ENCODE data around the gene ALAS1.
"Not testable (repeated sequence)": the region's sequence is repeated elsewhere in the genome, so short reads cannot be mapped to it uniquely, and the experiment has no call there.

The ALAS1 gene

GRCh38 chr3:52167240-52167639 is 30.7 kb upstream of the ALAS1 start:
- TF ChIP-seq, protein P1, sequence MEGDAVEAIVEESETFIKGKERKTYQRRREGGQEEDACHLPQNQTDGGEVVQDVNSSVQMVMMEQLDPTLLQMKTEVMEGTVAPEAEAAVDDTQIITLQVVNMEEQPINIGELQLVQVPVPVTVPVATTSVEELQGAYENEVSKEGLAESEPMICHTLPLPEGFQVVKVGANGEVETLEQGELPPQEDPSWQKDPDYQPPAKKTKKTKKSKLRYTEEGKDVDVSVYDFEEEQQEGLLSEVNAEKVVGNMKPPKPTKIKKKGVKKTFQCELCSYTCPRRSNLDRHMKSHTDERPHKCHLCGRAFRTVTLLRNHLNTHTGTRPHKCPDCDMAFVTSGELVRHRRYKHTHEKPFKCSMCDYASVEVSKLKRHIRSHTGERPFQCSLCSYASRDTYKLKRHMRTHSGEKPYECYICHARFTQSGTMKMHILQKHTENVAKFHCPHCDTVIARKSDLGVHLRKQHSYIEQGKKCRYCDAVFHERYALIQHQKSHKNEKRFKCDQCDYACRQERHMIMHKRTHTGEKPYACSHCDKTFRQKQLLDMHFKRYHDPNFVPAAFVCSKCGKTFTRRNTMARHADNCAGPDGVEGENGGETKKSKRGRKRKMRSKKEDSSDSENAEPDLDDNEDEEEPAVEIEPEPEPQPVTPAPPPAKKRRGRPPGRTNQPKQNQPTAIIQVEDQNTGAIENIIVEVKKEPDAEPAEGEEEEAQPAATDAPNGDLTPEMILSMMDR (IDR thresholded peaks at IDR 0.05) = no peak
- Mint-ChIP-seq H3K4me1 (no peaks in the 10 kb centered on the region), H3K4me3 (no peak overlapping the region), H3K27me3 (ENCODE audit: low read depth, poor library complexity) (peaks cover 13% of the 10 kb centered on the region), H3K36me3 (ENCODE audit: low read depth) (no peaks in the 10 kb centered on the region), H3K27ac (no peak overlapping the region), H3K9me3 (peaks cover 28% of the 10 kb centered on the region)
- no peak for DNase-seq

DNA sequence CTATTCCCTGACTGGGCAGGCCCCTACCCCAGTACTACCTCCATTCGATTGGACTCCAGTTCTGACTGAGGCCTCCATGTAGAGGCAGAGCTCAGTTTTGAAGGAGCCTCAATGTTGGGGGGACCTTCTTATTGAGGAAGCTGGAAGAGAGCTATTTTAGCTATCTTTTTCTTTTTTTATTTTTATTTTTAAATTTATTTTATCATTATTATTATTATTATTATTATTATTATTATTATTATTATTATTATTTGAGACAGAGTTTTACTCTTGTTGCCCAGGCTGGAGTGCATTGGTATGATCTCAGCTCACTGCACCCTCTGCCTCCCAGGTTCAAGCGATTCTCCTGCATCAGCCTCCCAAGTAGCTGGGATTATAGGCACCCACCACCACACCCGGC is 27.7 kb upstream of the ALAS1 start:
- not testable (repeated sequence) for H3K4me1 Mint-ChIP-seq; H3K36me3 Mint-ChIP-seq (ENCODE audit: low read depth); H3K9me3 Mint-ChIP-seq; DNase-seq; H3K27ac Mint-ChIP-seq; H3K4me3 Mint-ChIP-seq
- peaks cover 13% of the 10 kb centered on the region for H3K27me3 Mint-ChIP-seq (ENCODE audit: low read depth, poor library complexity)

DNA sequence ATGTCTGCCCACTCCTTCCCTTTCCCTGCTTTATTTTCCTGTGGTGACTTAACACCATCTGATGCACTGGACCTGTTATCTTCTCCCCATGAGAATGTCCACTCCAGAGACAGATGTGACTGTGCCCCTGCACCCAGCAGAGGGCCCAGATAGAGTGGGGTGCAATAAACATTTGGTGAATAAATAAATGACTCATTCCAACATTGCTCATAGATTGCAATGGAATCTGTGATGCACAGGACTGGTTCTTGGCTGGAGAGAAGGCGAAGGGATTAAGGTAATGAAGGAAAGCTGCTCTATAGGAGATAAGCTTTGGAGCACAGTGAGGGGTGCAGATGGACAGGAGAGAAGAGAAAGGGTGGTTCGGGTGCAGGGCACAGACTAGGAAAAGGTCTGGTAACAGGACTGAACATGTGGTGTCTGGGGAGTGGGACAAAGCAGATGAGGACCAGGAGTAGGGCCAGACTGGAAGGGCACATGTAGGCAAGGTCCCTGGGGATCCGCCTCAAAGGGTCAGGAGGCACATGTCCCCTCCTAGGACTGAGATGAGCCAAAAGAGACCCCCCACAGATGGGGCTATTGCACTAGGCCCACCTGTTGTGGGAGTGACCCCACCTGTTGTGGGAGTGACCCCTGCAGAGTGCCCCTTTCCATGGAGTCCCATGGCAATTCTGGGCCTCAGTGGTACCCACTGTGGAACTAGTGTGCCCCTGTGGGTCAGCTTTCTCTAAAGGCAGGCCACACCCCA is 26.3 kb upstream of the ALAS1 start:
- H3K9me3 Mint-ChIP-seq = no peaks in the 10 kb centered on the region
- DNase-seq = no peak
- peaks cover 6% of the 10 kb centered on the region for H3K27me3 Mint-ChIP-seq (ENCODE audit: low read depth, poor library complexity)

DNA sequence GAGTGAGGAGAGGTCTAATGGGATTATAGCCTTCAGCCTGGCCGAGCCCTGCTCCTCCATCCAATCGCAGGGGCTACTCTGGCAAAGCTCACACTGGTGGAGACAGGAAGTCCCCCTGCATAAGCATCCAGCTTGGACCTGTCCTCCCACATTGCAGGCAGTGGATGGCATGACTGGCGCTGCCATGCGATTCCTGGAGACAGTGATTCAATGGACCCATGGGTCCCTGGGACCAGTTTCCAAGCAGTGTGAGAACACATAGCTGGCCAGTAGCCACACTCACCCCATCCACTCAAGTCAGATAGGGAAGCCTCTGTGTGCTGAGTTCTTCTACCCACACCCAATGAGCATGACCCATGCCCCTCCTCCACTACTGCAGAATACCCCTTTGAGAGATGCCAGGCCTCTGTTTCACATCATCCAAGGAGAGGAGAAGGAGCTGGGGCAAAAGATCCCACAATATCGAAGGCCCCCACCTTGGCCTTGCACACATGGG is 25.6 kb upstream of the ALAS1 start:
- Mint-ChIP-seq H3K9me3 (no peaks in the 10 kb centered on the region), H3K4me3 (no peak overlapping the region), H3K36me3 (ENCODE audit: low read depth) (no peaks in the 10 kb centered on the region), H3K4me1 (peaks cover 9% of the 10 kb centered on the region), H3K27me3 (ENCODE audit: low read depth, poor library complexity) (peaks cover 5% of the 10 kb centered on the region), H3K27ac (no peak overlapping the region)
- no peak for DNase-seq
- TF ChIP-seq, protein P1 (IDR thresholded peaks at IDR 0.05) = no peak

More for the DNA sequence above, 26.3 kb upstream of the ALAS1 start:
- Mint-ChIP-seq H3K4me3 (no peak overlapping the region), H3K27ac (peak overlapping the region; percentile 0), H3K4me1 (peaks cover 6% of the 10 kb centered on the region), H3K36me3 (ENCODE audit: low read depth) (no peaks in the 10 kb centered on the region)
- TF ChIP-seq, protein P1 (IDR thresholded peaks at IDR 0.05) = no peak

- DNase-seq = no peak
- TF ChIP-seq, protein P1 (IDR thresholded peaks at IDR 0.05) = no peak
- Mint-ChIP-seq H3K27me3 (ENCODE audit: low read depth, poor library complexity) (peaks cover 9% of the 10 kb centered on the region), H3K36me3 (ENCODE audit: low read depth) (no peaks in the 10 kb centered on the region), H3K27ac (no peak overlapping the region), H3K9me3 (no peaks in the 10 kb centered on the region), H3K4me1 (peaks cover 9% of the 10 kb centered on the region), H3K4me3 (no peak overlapping the region)
These were observed 24.9 kb upstream of the ALAS1 start for GRCh38 chr3:52173101-52173500.

DNA sequence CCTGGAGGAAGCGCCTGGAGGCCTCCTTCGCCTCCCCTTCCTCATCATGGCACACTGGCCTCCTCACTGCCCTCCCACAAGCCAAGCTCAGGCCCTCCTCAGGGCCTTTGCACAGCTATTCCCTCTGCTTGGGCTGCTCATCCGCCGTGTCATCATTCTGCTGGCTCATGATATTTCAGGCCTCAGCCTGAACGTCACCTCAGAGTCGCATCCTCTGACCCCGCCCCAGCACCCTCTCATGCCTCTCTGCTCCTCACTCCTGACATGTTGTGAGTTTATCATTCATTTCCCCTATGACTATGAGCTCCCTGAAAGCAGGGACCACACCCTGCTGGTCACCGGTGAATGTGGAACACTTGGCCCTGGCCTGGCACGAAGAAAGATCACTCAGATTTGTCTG is 23.1 kb upstream of the ALAS1 start:
- peaks cover 16% of the 10 kb centered on the region for H3K27me3 Mint-ChIP-seq (ENCODE audit: low read depth, poor library complexity)
- peaks cover 9% of the 10 kb centered on the region for H3K4me1 Mint-ChIP-seq
- H3K4me3 Mint-ChIP-seq = no peak overlapping the region
- no peak for DNase-seq
- H3K9me3 Mint-ChIP-seq = no peaks in the 10 kb centered on the region
- H3K27ac Mint-ChIP-seq = no peak overlapping the region
- TF ChIP-seq, protein P1 (IDR thresholded peaks at IDR 0.05) = no peak
- H3K36me3 Mint-ChIP-seq (ENCODE audit: low read depth) = no peaks in the 10 kb centered on the region

All from nephron progenitor cell (in vitro differentiated cells).